Epithelial cell of esophagus (primary cell): ENCODE data around the gene METTL13.
A peak's percentile ranks its signal among the peaks of the same experiment; 100 is the strongest.

ENCODE experiments used
- DNase-seq: peaks from one replicate; pipeline ENCODE4 v3.0.0; 2010; ENCODE audit warnings: low read depth
- H3K4me3 ChIP-seq: 2 replicates; pipeline ENCODE4 v1.5.1; 2011; ENCODE audit warnings: mild to moderate bottlenecking, low read length, control low read depth
- TF ChIP-seq, protein P1 (sequence below): IDR thresholded peaks from 2 replicates; pipeline ENCODE4 v1.5.1; 2011; ENCODE audit warnings: low read depth, mild to moderate bottlenecking, low read length, control low read depth, inconsistent platforms; ENCODE audit not compliant: insufficient read depth; ENCODE audit errors: missing control alignments

Gene METTL13, protein sequence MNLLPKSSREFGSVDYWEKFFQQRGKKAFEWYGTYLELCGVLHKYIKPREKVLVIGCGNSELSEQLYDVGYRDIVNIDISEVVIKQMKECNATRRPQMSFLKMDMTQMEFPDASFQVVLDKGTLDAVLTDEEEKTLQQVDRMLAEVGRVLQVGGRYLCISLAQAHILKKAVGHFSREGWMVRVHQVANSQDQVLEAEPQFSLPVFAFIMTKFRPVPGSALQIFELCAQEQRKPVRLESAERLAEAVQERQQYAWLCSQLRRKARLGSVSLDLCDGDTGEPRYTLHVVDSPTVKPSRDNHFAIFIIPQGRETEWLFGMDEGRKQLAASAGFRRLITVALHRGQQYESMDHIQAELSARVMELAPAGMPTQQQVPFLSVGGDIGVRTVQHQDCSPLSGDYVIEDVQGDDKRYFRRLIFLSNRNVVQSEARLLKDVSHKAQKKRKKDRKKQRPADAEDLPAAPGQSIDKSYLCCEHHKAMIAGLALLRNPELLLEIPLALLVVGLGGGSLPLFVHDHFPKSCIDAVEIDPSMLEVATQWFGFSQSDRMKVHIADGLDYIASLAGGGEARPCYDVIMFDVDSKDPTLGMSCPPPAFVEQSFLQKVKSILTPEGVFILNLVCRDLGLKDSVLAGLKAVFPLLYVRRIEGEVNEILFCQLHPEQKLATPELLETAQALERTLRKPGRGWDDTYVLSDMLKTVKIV

DNA sequence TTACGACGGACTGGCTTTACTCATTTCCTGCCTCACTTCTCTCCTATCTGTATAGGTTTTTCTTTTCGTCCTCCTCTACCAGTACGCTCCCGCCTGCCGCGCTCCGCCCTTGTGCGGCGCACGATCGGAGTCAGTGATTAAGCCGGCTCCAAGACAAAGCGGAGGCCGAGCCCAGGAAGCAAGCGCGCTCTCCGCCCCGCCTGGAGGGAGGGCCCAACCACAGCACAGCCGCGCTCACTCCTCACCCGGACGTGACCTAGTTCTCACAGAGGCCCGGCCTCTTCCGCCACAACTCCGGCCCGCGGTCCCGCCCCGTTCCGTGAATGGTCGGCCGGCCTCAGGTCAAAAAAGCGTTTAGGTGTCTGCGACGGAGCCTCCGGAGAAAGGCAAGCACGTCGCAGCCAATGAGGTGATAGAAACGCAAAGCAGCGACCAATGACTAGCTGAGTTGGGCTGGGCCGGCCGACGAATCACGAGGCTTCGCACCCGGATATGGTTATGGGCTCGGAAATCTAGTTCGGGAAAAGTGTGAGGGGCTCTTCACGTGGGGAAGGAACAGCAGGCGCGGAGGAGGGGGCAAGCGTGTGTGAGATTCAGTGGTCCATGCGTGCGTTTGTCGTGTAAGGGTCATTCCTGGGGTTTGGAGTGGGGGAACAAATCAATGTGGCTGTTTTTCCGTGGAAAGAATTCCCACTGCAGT, at the start of gene METTL13:
Gene METTL13 (plus strand): TSS at position 485 of the 700 bp plus-strand sequence. CDS start 308 bp downstream, outside the sequence.
- peak; percentile 100 for DNase-seq
- peak within 1 kb of the TSS; percentile 92 for H3K4me3 ChIP-seq
- TF ChIP-seq, protein P1, sequence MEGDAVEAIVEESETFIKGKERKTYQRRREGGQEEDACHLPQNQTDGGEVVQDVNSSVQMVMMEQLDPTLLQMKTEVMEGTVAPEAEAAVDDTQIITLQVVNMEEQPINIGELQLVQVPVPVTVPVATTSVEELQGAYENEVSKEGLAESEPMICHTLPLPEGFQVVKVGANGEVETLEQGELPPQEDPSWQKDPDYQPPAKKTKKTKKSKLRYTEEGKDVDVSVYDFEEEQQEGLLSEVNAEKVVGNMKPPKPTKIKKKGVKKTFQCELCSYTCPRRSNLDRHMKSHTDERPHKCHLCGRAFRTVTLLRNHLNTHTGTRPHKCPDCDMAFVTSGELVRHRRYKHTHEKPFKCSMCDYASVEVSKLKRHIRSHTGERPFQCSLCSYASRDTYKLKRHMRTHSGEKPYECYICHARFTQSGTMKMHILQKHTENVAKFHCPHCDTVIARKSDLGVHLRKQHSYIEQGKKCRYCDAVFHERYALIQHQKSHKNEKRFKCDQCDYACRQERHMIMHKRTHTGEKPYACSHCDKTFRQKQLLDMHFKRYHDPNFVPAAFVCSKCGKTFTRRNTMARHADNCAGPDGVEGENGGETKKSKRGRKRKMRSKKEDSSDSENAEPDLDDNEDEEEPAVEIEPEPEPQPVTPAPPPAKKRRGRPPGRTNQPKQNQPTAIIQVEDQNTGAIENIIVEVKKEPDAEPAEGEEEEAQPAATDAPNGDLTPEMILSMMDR, result no peak

DNA sequence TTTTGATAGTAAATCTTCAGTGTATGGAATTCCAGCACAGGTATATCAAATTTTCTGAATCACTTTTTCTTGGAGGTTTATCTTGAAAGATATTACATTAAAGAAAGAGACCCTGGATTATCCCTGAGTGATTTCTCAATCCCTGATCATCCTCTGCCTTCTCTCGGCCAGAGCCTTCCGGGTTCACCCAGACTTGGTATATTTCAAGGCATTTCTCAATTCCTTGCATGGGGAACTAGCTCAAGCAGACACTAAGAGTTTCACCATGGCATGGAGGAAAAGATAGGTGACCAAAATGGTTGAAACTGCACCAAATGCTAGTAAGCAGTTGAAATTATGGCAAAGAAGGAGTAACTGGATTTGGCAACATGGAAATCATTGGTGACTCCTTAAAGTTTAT, 45.3 kb upstream of the METTL13 start:
- no peak for DNase-seq
- TF ChIP-seq, protein P1, result no peak
- no peak overlapping the region for H3K4me3 ChIP-seq

DNA sequence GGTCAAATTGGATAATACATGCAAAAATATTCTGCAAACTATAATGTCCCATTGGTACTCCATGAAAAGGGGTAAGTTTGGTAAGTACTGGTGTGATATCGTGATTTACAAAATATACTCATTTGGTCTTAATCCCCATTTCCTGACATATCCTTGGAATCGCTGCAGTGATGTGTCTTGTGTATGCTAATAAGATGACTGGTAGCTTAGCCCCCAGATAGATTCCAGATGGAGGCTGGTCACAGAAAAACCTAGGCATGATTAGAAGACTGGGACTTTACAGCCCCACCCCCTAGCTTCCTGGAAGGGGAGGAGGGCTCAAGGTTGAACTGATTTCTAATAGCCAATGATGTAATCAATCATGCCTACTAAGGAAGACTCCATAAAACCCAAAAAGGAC, 42.5 kb upstream of the METTL13 start:
- no peak for DNase-seq
- TF ChIP-seq, protein P1, result no peak
- H3K4me3 ChIP-seq, result no peak overlapping the region

DNA sequence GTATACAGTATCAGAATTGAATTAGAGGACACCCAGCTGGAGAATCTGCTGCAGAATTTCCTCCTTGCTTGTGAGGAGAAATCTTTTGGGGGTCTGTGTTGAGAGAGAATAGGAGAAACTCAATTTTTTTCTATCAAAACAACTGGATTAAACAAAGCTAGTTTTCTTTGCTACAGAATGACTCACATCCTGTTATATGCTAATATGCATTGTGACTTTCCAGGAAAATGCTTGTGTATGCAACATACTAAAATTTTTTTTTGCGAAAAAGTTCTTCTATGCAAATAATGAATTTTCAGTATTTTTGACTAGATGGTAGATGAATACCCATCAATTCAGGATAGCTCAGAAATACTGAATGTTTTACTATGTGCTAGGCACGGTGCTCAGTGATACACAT, 41.8 kb upstream of the METTL13 start:
- DNase-seq, result peak; percentile 16
- TF ChIP-seq, protein P1, result no peak
- H3K4me3 ChIP-seq, result no peak overlapping the region

DNA sequence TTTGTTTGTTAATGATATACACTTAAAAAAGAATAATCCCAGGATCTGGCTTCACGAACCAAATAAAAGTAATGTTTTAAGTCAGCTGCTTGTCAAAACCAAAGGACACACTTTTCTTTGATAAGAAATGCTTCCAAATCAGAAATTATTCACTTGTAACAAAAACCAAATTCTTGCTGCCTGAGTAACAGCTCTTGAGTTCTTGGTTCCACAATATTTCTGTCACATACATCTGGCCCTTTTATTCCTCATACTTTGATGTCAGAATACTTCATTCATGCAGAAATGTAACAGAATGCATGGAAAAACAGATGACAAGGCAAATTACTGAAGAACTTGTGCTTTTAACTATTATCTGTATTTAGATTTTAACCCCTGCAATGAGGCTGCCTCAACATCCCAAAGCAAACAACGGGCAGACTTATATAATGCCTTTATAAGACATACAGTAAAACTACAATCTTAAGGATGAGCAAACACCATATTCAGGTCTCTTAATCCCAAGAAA, 41.0 kb upstream of the METTL13 start:
- TF ChIP-seq, protein P1, result no peak
- no peak for DNase-seq
- peak overlapping the region; percentile 84 for H3K4me3 ChIP-seq

DNA sequence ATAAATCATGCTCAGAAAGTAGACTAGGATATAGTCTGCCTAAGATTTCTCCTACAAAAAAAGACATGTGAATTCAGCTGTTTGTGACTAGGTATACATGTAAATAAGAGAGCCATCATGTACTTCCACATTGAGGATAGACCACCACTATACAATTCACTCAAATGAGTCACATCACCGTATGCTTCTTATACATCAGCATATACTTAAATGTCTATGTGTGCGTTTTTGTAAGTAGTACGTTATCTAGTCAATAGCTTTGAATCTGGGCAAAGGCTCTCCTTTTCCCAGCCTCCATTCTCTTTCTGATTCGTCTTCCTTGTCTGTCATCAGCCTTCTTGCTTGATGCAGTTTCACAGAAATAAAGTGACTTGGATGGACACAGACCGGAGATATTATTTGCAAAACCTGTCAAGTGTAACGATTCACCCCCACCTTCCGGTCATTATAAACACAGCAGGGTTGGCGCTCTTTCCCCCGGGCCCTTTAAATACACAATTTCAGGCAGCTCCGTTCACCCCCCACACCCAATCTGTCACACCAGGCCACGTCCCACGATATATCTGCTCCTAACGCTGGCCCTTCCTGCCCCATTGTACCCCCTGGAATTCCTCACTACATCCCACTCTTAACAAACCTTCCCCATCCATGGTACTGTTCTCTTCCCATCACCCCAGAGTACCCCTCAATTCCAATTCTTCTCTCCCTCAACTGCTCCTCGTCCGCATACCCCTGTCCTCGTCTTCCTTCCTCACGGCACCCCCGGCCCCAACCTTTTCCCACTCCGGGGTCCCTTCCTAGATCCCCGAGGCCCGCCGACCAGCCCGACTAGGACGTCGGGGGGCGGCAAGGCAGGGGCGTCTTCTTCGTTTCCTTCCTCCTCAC, 40.2 kb upstream of the METTL13 start:
- TF ChIP-seq, protein P1, result no peak
- peak overlapping the region; percentile 84 for H3K4me3 ChIP-seq
- peak; percentile 42 for DNase-seq
